Muscle of leg (tissue), 11 donors: Measurements from ENCODE around the gene ARF5. TPM values are rescaled to one million over a fixed set of nuclear protein-coding genes. Genes with fewer than 3 reads are reported as not detected.
A peak's percentile ranks its signal among the peaks of the same experiment; 100 is the strongest.

ENCODE experiments used
- DNase-seq: peaks from one replicate; pipeline ENCODE4 v3.0.0; 2013
- H3K27ac ChIP-seq: one replicate; pipeline ENCODE4 v1.5.1; 2013; ENCODE audit warnings: mild to moderate bottlenecking, low read length, control low read depth
- H3K27me3 ChIP-seq: one replicate; pipeline ENCODE4 v1.6.1; 2013; ENCODE audit warnings: low read length; ENCODE audit not compliant: control insufficient read depth, insufficient read depth
- H3K36me3 ChIP-seq: one replicate; pipeline ENCODE4 v1.6.1; 2013; ENCODE audit warnings: low read length; ENCODE audit not compliant: control insufficient read depth, insufficient read depth
- H3K4me1 ChIP-seq: one replicate; pipeline ENCODE4 v1.6.1; 2013; ENCODE audit warnings: low read length; ENCODE audit not compliant: control insufficient read depth, insufficient read depth
- H3K4me3 ChIP-seq: one replicate; pipeline ENCODE4 v1.5.1; 2013; ENCODE audit warnings: low read length, control low read depth
- H3K9me3 ChIP-seq: replicated peaks from 2 replicates; pipeline ENCODE4 v1.6.1; 2013; ENCODE audit warnings: low read depth, low read length; ENCODE audit not compliant: control insufficient read depth
- WGBS: methylation state at CpG from one replicate; pipeline ENCODE4 v1.1.5; 2013; ENCODE audit warnings: missing lambda C conversion rate; ENCODE audit not compliant: insufficient coverage; 5-methylcytosine and 5-hydroxymethylcytosine counted together
- polyA plus RNA-seq, 8 donors: library from polyadenylated mRNA; unstranded; fragments of 120-200 nt; gene quantifications; one replicate each; pipeline versions ENCODE4 v1.2.1 to v1.2.3, GENCODE V29; 2013; ENCODE audit warnings: inconsistent platforms in 1 of 8, low replicate concordance in 1 of 8; ENCODE audit not compliant: insufficient read length in 8 of 8, insufficient read depth in 1 of 8
- total RNA-seq: library from RNA; stranded (reverse); fragments of 120-200 nt; gene quantifications from one replicate; pipeline ENCODE4 v1.2.4, GENCODE V29; 2013

ARF5 gene
- total and polyA plus RNA-seq, 9 donors = 113 to 171 (median 149) TPM

- WGBS = 0% methylated on average over 72 of the region's 78 CpGs
- Histone ChIP-seq H3K27ac (peak within 1 kb of the TSS; percentile 39), H3K4me3 (peak within 1 kb of the TSS; percentile 85), H3K36me3 (peaks cover 32% of the 10 kb centered on the region), H3K9me3 (no peaks in the 10 kb centered on the region), H3K4me1 (peaks cover 41% of the 10 kb centered on the region), H3K27me3 (no peaks in the 10 kb centered on the region)
- DNase-seq = peak; percentile 95
These were observed 2.9 kb upstream of the ARF5 start, which contains the start of gene GCC1 for GRCh38 chr7:127585044-127585953. GCC1 (minus strand) TSS chr7:127585596; CDS start chr7:127585182, 414 bp downstream.

GRCh38 chr7:127586346-127586745 lies 1.9 kb upstream of the ARF5 start:
- Histone ChIP-seq H3K27ac (no peak overlapping the region), H3K4me1 (peaks cover 41% of the 10 kb centered on the region), H3K27me3 (no peaks in the 10 kb centered on the region), H3K9me3 (no peaks in the 10 kb centered on the region), H3K36me3 (peaks cover 37% of the 10 kb centered on the region), H3K4me3 (no peak overlapping the region)
- WGBS = 94% methylated on average over 2 of the region's 2 CpGs
- no peak for DNase-seq

GRCh38 chr7:127587663-127588018 lies 570 bp upstream of the ARF5 start:
- H3K4me1 ChIP-seq = peaks cover 36% of the 10 kb centered on the region
- peak overlapping the region; percentile 88 for H3K27ac ChIP-seq
- WGBS = 17% methylated on average over 7 of the region's 20 CpGs
- no peak for DNase-seq
- peaks cover 30% of the 10 kb centered on the region for H3K36me3 ChIP-seq
- H3K9me3 ChIP-seq = no peaks in the 10 kb centered on the region
- H3K4me3 ChIP-seq = peak overlapping the region; percentile 79
- H3K27me3 ChIP-seq = no peaks in the 10 kb centered on the region

GRCh38 chr7:127588697-127589482 lies 679 bp downstream of the ARF5 start:
- H3K36me3 ChIP-seq = peaks cover 22% of the 10 kb centered on the region
- H3K4me3 ChIP-seq = peak overlapping the region; percentile 95
- H3K4me1 ChIP-seq = peaks cover 28% of the 10 kb centered on the region
- peak; percentile 68 for DNase-seq
- H3K27ac ChIP-seq = peak overlapping the region; percentile 71
- H3K27me3 ChIP-seq = no peaks in the 10 kb centered on the region
- no peaks in the 10 kb centered on the region for H3K9me3 ChIP-seq
- WGBS = 4% methylated on average over 26 of the region's 43 CpGs

GRCh38 chr7:127589896-127590295 lies 1.7 kb downstream of the ARF5 start:
- no peaks in the 10 kb centered on the region for H3K9me3 ChIP-seq
- no peak overlapping the region for H3K27ac ChIP-seq
- H3K4me3 ChIP-seq = no peak overlapping the region

GRCh38 chr7:127591189-127591588 lies 3.0 kb downstream of the ARF5 start:
- H3K36me3 ChIP-seq = peaks cover 19% of the 10 kb centered on the region
- H3K27me3 ChIP-seq = no peaks in the 10 kb centered on the region
- no peaks in the 10 kb centered on the region for H3K9me3 ChIP-seq
- no peak for DNase-seq
- H3K4me1 ChIP-seq = peaks cover 15% of the 10 kb centered on the region
- WGBS = 90% methylated on average over 7 of the region's 7 CpGs
- H3K4me3 ChIP-seq = no peak overlapping the region
- no peak overlapping the region for H3K27ac ChIP-seq

More at GRCh38 chr7:127589896-127590295, 1.7 kb downstream of the ARF5 start:
- no peaks in the 10 kb centered on the region for H3K27me3 ChIP-seq
- 83% methylated on average over 1 of the region's 3 CpGs for WGBS
- H3K36me3 ChIP-seq = peaks cover 19% of the 10 kb centered on the region
- DNase-seq = no peak
- H3K4me1 ChIP-seq = peaks cover 18% of the 10 kb centered on the region

GRCh38 chr7:127591591-127591990 lies 3.4 kb downstream of the ARF5 start:
- H3K4me1 ChIP-seq = peaks cover 15% of the 10 kb centered on the region
- H3K4me3 ChIP-seq = no peak overlapping the region
- 100% methylated on average over 1 of the region's 6 CpGs for WGBS
- DNase-seq = no peak
- H3K27ac ChIP-seq = no peak overlapping the region
- H3K9me3 ChIP-seq = no peaks in the 10 kb centered on the region
- no peaks in the 10 kb centered on the region for H3K27me3 ChIP-seq
- H3K36me3 ChIP-seq = peaks cover 19% of the 10 kb centered on the region

- Histone ChIP-seq H3K27ac (no peak overlapping the region), H3K4me3 (no peak overlapping the region), H3K27me3 (no peaks in the 10 kb centered on the region), H3K36me3 (peaks cover 19% of the 10 kb centered on the region), H3K9me3 (no peaks in the 10 kb centered on the region), H3K4me1 (peaks cover 13% of the 10 kb centered on the region)
- no peak for DNase-seq
- 75% methylated on average over 3 of the region's 4 CpGs for WGBS
These were observed 4.3 kb downstream of the ARF5 start for GRCh38 chr7:127592550-127592949.

- Histone ChIP-seq H3K36me3 (peaks cover 18% of the 10 kb centered on the region), H3K4me3 (no peak overlapping the region), H3K27me3 (no peaks in the 10 kb centered on the region), H3K4me1 (peaks cover 2% of the 10 kb centered on the region), H3K27ac (no peak overlapping the region), H3K9me3 (no peaks in the 10 kb centered on the region)
- peak; percentile 37 for DNase-seq
- WGBS = no CpG with 5 or more reads among the region's 1 CpG
These were observed 6.3 kb downstream of the ARF5 start for GRCh38 chr7:127594490-127594889.

GRCh38 chr7:127595737-127596136 lies 7.5 kb downstream of the ARF5 start:
- peaks cover 12% of the 10 kb centered on the region for H3K36me3 ChIP-seq
- H3K4me3 ChIP-seq = no peak overlapping the region
- H3K27me3 ChIP-seq = peaks cover 3% of the 10 kb centered on the region
- no peak for DNase-seq
- H3K4me1 ChIP-seq = no peaks in the 10 kb centered on the region
- 87% methylated on average over 3 of the region's 5 CpGs for WGBS
- H3K9me3 ChIP-seq = no peaks in the 10 kb centered on the region
- H3K27ac ChIP-seq = no peak overlapping the region
